ENCODE measurements around the gene PCDHGA6. TPM values are rescaled to one million over a fixed set of nuclear protein-coding genes. Genes with fewer than 3 reads are reported as not detected.

Gene PCDHGA6
- total RNA-seq, 1 experiment from 2014 or later = 0.07 TPM

DNA sequence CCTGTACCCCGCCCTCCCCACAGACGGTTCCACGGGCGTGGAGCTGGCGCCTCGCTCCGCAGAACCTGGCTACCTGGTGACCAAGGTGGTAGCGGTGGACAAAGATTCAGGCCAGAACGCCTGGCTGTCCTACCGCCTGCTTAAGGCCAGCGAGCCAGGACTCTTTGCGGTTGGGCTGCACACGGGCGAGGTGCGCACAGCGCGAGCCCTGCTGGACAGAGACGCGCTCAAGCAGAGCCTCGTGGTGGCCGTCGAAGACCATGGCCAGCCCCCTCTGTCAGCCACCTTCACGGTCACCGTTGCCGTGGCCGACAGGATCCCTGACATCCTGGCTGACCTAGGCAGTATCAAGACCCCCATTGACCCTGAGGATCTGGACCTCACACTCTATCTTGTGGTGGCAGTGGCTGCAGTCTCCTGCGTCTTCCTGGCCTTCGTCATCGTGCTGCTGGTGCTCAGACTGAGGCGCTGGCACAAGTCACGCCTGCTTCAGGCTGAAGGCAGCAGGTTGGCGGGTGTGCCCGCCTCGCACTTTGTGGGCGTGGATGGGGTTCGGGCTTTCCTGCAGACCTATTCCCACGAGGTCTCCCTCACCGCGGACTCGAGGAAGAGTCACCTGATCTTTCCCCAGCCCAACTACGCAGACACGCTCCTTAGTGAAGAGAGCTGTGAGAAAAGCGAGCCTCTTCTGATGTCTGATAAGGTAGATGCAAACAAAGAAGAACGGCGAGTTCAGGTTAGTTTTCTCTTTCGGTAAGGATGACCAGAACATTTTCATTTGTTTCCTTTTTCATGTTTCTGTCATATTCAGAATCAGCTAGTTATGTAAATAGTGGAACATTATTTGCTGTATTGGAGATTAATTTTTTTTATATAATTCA, 7.4 kb upstream of the PCDHGA6 start:
- Histone ChIP-seq H3K4me2 (ENCODE audit: low read length) (no peak overlapping the region), H3K27me3 (ENCODE audit: insufficient read depth, low read length) (no peaks in the 10 kb centered on the region), H3K36me3 (ENCODE audit: control insufficient read depth in 1 of 2, insufficient read depth in 2 of 2, low read length in 2 of 2) (no peaks in the 10 kb centered on the region), H3K4me3 (replicated peaks in 1 of 2; ENCODE audit: low read depth in 1 of 2, low read length in 2 of 2) (no peak overlapping the region), H3K79me2 (ENCODE audit: insufficient read depth, low read length) (no peaks in the 10 kb centered on the region), H3K4me1 (ENCODE audit: control insufficient read depth in 1 of 2, insufficient read depth in 2 of 2, low read length in 2 of 2) (no peaks in the 10 kb centered on the region), H3K9me3 (ENCODE audit: control insufficient read depth in 1 of 2, insufficient read depth in 1 of 2, low read depth in 1 of 2, low read length in 2 of 2) (peaks cover 5 to 16% of the 10 kb centered on the region in 2 experiments; a peak in 2 of 4 replicates), H2AFZ (ENCODE audit: low read depth, low read length, poor library complexity, severe bottlenecking) (no peak overlapping the region), H3K9me2 (ENCODE audit: insufficient read depth) (no peaks in the 10 kb centered on the region), H3K9ac (ENCODE audit: low read length) (no peak overlapping the region), H4K20me1 (ENCODE audit: insufficient read depth) (no peaks in the 10 kb centered on the region), H3K27ac (ENCODE audit: low read depth, low read length) (no peak overlapping the region)
- CTCF ChIA-PET = no interaction called here
- DNase-seq (ENCODE audit: low read depth, low spot score) (no peak), ATAC-seq (no peak)
- POLR2A ChIA-PET = no interaction called here
- no TSS peak for BruUV-seq (replicated peaks)
- intact Hi-C loops (cut with micrococcal nuclease) = no loop called here
- TF ChIP-seq SIN3A (IDR thresholded peaks at IDR 0.05; ENCODE audit: low read depth) = no peak
- TF ChIP-seq RAD21 (IDR thresholded peaks at IDR 0.05; ENCODE audit: low read depth) = no peak
- TF ChIP-seq, protein P1, sequence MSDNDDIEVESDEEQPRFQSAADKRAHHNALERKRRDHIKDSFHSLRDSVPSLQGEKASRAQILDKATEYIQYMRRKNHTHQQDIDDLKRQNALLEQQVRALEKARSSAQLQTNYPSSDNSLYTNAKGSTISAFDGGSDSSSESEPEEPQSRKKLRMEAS (IDR thresholded peaks at IDR 0.05) = no peak
- RAD21 ChIA-PET (ENCODE audit: low non-redundant PET in 1 of 2, low total read pairs in 2 of 2, uncharacterized antibody in 2 of 2, unreplicated experiment in 2 of 2) = no interaction called here

DNA sequence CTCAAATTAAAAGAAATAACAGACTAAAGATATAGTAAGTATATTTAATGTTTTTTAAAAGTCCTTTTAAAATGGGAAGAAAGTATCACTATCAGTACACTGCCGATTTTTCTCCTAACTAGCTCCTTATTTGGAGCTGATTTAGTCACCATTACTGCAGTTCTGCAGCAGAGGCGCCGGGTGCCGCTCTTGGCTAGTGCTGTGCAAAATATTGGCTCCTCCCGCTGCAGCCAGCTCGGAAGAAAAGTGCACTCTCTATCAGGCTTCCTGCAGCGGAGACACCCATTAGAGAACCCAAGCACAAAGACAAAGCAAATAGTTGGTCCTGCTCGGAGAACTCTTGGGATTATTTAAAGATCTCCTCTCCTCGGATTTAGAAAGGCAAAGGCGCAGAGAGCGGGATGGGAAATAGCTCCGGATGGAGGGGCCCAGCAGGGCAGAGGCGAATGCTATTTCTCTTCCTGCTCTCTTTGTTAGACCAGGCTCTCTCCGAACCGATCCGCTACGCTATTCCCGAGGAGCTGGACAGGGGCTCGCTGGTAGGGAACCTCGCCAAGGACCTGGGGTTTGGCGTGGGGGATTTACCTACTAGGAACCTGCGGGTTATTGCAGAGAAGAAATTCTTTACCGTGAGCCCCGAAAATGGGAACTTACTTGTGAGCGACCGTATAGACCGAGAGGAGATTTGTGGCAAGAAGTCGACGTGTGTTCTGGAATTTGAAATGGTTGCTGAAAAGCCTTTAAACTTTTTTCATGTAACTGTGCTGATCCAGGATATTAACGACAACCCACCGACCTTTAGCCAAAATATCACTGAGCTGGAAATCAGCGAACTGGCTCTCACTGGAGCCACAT, 3.5 kb upstream of the PCDHGA6 start, which contains the start of gene PCDHGB3:
Gene PCDHGB3 (plus strand): TSS at position 249 of the 855 bp plus-strand sequence. CDS start 153 bp downstream, at position 402.
- Histone ChIP-seq H3K27ac (ENCODE audit: low read depth, low read length) (no peak within 1 kb of the TSS), H3K36me3 (ENCODE audit: control insufficient read depth in 1 of 2, insufficient read depth in 2 of 2, low read length in 2 of 2) (no peaks in the 10 kb centered on the region), H4K20me1 (ENCODE audit: insufficient read depth) (no peaks in the 10 kb centered on the region), H3K9me3 (ENCODE audit: control insufficient read depth in 1 of 2, insufficient read depth in 1 of 2, low read depth in 1 of 2, low read length in 2 of 2) (peaks cover 0 to 12% of the 10 kb centered on the region in 2 experiments; a peak in 2 of 4 replicates), H3K4me3 (replicated peaks in 1 of 2; ENCODE audit: low read depth in 1 of 2, low read length in 2 of 2) (no peak within 1 kb of the TSS), H3K4me1 (ENCODE audit: control insufficient read depth in 1 of 2, insufficient read depth in 2 of 2, low read length in 2 of 2) (no peaks in the 10 kb centered on the region), H3K9me2 (ENCODE audit: insufficient read depth) (no peaks in the 10 kb centered on the region), H2AFZ (ENCODE audit: low read depth, low read length, poor library complexity, severe bottlenecking) (no peak within 1 kb of the TSS), H3K4me2 (ENCODE audit: low read length) (no peak within 1 kb of the TSS), H3K27me3 (ENCODE audit: insufficient read depth, low read length) (no peaks in the 10 kb centered on the region), H3K79me2 (ENCODE audit: insufficient read depth, low read length) (no peaks in the 10 kb centered on the region), H3K9ac (ENCODE audit: low read length) (no peak within 1 kb of the TSS)
- POLR2A ChIA-PET = no interaction called here
- ATAC-seq (no peak), DNase-seq (ENCODE audit: low read depth, low spot score) (no peak)
- CTCF ChIA-PET = interaction anchor here (1.1 to 1.4 kb wide), 2 partner anchors 188 to 194 kb away, joined by 3 to 6 read pairs; no protein-coding TSS in a partner anchor
- RAD21 ChIA-PET (ENCODE audit: low non-redundant PET in 1 of 2, low total read pairs in 2 of 2, uncharacterized antibody in 2 of 2, unreplicated experiment in 2 of 2) = interaction anchor here in 1 of 2 experiments (0.6 kb wide), 1 partner anchor 266 kb away, joined by 3 read pairs; no protein-coding TSS in a partner anchor
- BruUV-seq (replicated peaks) = no TSS peak
- intact Hi-C loops (cut with micrococcal nuclease) = no loop called here
- TF ChIP-seq ELF1 (IDR thresholded peaks at IDR 0.05; ENCODE audit: borderline replicate concordance, low read depth) (no peak), RAD21 (IDR thresholded peaks at IDR 0.05; ENCODE audit: low read depth) (0 out of 2 replicates have a peak, but pooled peaks have one; percentile 10)
